DND-41 (cell line): ENCODE results near the gene C9orf50.

ENCODE experiments used
- ATAC-seq: fragments of 200-7000 bp; cut with Tn5 transposase; 3 replicates; pipeline ENCODE4 v1.9.1; 2021; ENCODE audit warnings: low read depth; ENCODE audit not compliant: insufficient read depth
- DNase-seq: peaks from one replicate; pipeline ENCODE4 v3.0.0-alpha.2; 2020
- H2AFZ ChIP-seq: 2 replicates; pipeline ENCODE4 v1.6.0; 2012; ENCODE audit warnings: low read depth, low read length
- H3K27ac ChIP-seq: 2 replicates; pipeline ENCODE4 v1.5.1; 2012; ENCODE audit warnings: low read length, inconsistent platforms
- H3K27me3 ChIP-seq: fragments of 200-600 bp; sonication (generic); 2 replicates; pipeline ENCODE4 v1.6.0; 2012; ENCODE audit warnings: low read length, mild to moderate bottlenecking, inconsistent platforms; ENCODE audit not compliant: insufficient read depth, poor library complexity
- H3K36me3 ChIP-seq: 2 replicates; pipeline ENCODE4 v1.5.1; 2012; ENCODE audit warnings: low read length, inconsistent platforms; ENCODE audit not compliant: insufficient read depth
- H3K4me1 ChIP-seq: 2 replicates; pipeline ENCODE4 v1.5.1; 2012; ENCODE audit warnings: mild to moderate bottlenecking, low read length; ENCODE audit not compliant: insufficient read depth
- H3K4me2 ChIP-seq: 2 replicates; pipeline ENCODE4 v1.6.0; 2012; ENCODE audit warnings: mild to moderate bottlenecking, moderate library complexity, low read length, inconsistent platforms; ENCODE audit not compliant: insufficient read depth
- H3K4me3 ChIP-seq, 2 experiments: fragments of 200-600 bp in 1 of 2; shearing (Covaris generic) in 1 of 2; 2 replicates each; pipeline ENCODE4 v1.5.1; 2012 to 2016; ENCODE audit warnings: inconsistent platforms in 2 of 2, low read length in 2 of 2, mild to moderate bottlenecking in 2 of 2, low read depth in 1 of 2, moderate library complexity in 1 of 2
- H3K79me2 ChIP-seq: 2 replicates; pipeline ENCODE4 v1.6.0; 2012; ENCODE audit warnings: low read length, inconsistent platforms; ENCODE audit not compliant: insufficient read depth
- H3K9ac ChIP-seq: 2 replicates; pipeline ENCODE4 v1.6.0; 2012; ENCODE audit warnings: low read depth, mild to moderate bottlenecking, inconsistent platforms, low read length, moderate library complexity
- H3K9me3 ChIP-seq: 2 replicates; pipeline ENCODE4 v1.5.1; 2012; ENCODE audit warnings: low read length, moderate library complexity, mild to moderate bottlenecking, inconsistent platforms; ENCODE audit not compliant: insufficient read depth, severe bottlenecking
- H4K20me1 ChIP-seq: 2 replicates; pipeline ENCODE4 v1.6.0; 2012; ENCODE audit warnings: low read length; ENCODE audit not compliant: insufficient read depth
- EZH2 ChIP-seq: IDR thresholded peaks from 3 replicates; pipeline ENCODE4 v1.6.1; 2012; ENCODE audit warnings: borderline replicate concordance, low read depth, mild to moderate bottlenecking, moderate library complexity, low read length, inconsistent platforms; ENCODE audit not compliant: severe bottlenecking
- TF ChIP-seq, protein P1 (sequence below): IDR thresholded peaks from 2 replicates; pipeline ENCODE4 v1.5.1; 2012; ENCODE audit warnings: borderline replicate concordance, low read length, moderate library complexity, mild to moderate bottlenecking; ENCODE audit not compliant: poor library complexity, severe bottlenecking; ENCODE audit errors: extremely low read depth

The C9orf50 gene

DNA sequence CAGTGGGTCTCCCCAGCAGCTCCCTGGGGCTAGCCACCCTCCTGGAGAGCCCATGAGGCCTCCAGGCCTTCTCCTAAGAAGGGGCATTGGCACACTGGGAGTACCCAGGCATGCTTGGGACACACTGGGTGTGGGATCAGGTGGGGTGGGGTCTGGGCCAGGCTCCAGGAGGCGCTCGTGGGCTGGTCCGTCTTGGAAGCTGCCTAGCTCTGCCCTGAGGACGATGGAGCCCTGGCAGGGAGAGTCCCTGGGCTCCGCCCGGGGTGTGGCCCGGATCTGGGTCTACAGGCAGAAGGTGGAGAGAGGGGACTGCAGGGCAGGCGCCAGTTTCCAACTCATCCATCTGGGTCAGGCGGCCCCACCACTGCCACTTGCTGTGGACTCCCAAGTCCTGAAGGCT, 46.9 kb upstream of the C9orf50 start:
- Histone ChIP-seq H3K9me3 (no peaks in the 10 kb centered on the region), H4K20me1 (no peaks in the 10 kb centered on the region), H3K27ac (no peak overlapping the region), H3K4me1 (no peaks in the 10 kb centered on the region), H3K9ac (no peak overlapping the region), H3K27me3 (no peaks in the 10 kb centered on the region), H3K36me3 (no peaks in the 10 kb centered on the region), H3K4me3 (no peak overlapping the region), H2AFZ (no peak overlapping the region), H3K79me2 (no peaks in the 10 kb centered on the region), H3K4me2 (no peak overlapping the region)
- DNase-seq (no peak), ATAC-seq (no peak)
- TF ChIP-seq EZH2, result no peak
- TF ChIP-seq, protein P1, sequence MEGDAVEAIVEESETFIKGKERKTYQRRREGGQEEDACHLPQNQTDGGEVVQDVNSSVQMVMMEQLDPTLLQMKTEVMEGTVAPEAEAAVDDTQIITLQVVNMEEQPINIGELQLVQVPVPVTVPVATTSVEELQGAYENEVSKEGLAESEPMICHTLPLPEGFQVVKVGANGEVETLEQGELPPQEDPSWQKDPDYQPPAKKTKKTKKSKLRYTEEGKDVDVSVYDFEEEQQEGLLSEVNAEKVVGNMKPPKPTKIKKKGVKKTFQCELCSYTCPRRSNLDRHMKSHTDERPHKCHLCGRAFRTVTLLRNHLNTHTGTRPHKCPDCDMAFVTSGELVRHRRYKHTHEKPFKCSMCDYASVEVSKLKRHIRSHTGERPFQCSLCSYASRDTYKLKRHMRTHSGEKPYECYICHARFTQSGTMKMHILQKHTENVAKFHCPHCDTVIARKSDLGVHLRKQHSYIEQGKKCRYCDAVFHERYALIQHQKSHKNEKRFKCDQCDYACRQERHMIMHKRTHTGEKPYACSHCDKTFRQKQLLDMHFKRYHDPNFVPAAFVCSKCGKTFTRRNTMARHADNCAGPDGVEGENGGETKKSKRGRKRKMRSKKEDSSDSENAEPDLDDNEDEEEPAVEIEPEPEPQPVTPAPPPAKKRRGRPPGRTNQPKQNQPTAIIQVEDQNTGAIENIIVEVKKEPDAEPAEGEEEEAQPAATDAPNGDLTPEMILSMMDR, result no peak

DNA sequence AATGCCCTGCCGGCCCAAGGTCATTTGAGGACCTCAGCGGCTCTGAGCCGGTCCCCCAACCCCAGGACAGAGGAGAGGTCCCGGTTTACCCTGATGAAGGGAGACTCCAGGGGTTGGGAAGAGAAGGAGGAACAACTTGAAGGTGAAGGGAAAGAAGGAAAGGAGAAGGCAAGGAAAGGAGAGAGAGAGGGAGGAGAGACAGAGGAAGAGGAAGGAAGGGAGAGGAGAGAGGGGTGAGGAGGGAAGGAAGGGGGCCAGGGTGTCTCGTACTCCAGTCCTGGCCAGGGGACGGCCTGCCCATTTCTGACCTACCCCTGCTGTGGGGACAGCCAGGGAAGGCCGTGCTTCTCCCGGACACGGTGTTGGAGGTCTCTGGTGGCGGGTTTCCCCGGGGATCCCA, 46.5 kb upstream of the C9orf50 start:
- H4K20me1 ChIP-seq, result no peaks in the 10 kb centered on the region
- no peak overlapping the region for H3K4me2 ChIP-seq
- no peak overlapping the region for H2AFZ ChIP-seq
- no peak overlapping the region for H3K27ac ChIP-seq
- H3K27me3 ChIP-seq, result no peaks in the 10 kb centered on the region
- TF ChIP-seq EZH2, result no peak
- TF ChIP-seq, protein P1, result no peak
- no peaks in the 10 kb centered on the region for H3K4me1 ChIP-seq
- DNase-seq, result no peak
- no peak overlapping the region for H3K4me3 ChIP-seq
- H3K36me3 ChIP-seq, result no peaks in the 10 kb centered on the region
- no peaks in the 10 kb centered on the region for H3K79me2 ChIP-seq
- ATAC-seq, result no peak
- no peak overlapping the region for H3K9ac ChIP-seq
- no peaks in the 10 kb centered on the region for H3K9me3 ChIP-seq

- no peak overlapping the region for H3K9ac ChIP-seq
- H3K79me2 ChIP-seq, result no peaks in the 10 kb centered on the region
- no peaks in the 10 kb centered on the region for H3K4me1 ChIP-seq
- H2AFZ ChIP-seq, result no peak overlapping the region
- ATAC-seq (no peak), DNase-seq (no peak)
- no peaks in the 10 kb centered on the region for H3K36me3 ChIP-seq
- H3K27ac ChIP-seq, result no peak overlapping the region
- H3K4me3 ChIP-seq, result no peak overlapping the region
- no peaks in the 10 kb centered on the region for H3K9me3 ChIP-seq
- H3K27me3 ChIP-seq, result no peaks in the 10 kb centered on the region
- H3K4me2 ChIP-seq, result no peak overlapping the region
- no peaks in the 10 kb centered on the region for H4K20me1 ChIP-seq
- TF ChIP-seq, protein P1, result no peak
- TF ChIP-seq EZH2, result no peak
Measured at GRCh38 chr9:129666575-129666974, 45.7 kb upstream of the C9orf50 start.
